Stomach (tissue), 4 donors: ENCODE results near the gene TMEM106B.

Experiments
- CTCF ChIP-seq, 7 experiments: fragments of 450-650 bp in 4 of 7; fragments of 200-600 bp in 3 of 7; sonication (generic) in 3 of 7; IDR thresholded peaks; one replicate each; pipeline ENCODE4 v1.5.1; 2016 to 2019; ENCODE audit warnings: antibody characterized with exemption in 7 of 7, control low read depth in 2 of 7, mild to moderate bottlenecking in 1 of 7
- POLR2AphosphoS5 ChIP-seq, 3 donors: sonication (generic); formaldehyde crosslinking; IDR thresholded peaks; one replicate each; pipeline ENCODE4 v1.6.1; 2016; ENCODE audit warnings: antibody characterized with exemption in 3 of 3

- TF ChIP-seq POLR2AphosphoS5 (IDR thresholded peaks at IDR 0.05) (no peak), CTCF (IDR thresholded peaks at IDR 0.05) (no peak)
Measured at GRCh38 chr7:12211711-12212485, 804 bp downstream of the TMEM106B start.
